A673 (cell line): ENCODE measurements around the gene PPM1N. TPM values are rescaled to one million over a fixed set of nuclear protein-coding genes. Genes with fewer than 3 reads are reported as not detected.

Experiments
- BruUV-seq: library from RNA; stranded (reverse); fragments of 400-500 nt; replicated peaks from 2 replicates; lab custom pipeline; 2021; lab: Mats Ljungman, UMichigan
- CTCF ChIA-PET: fragments of 300-600 bp; sonication (Branson Sonifier 250); formaldehyde crosslinking; loops from one replicate; lab custom pipeline; 2022; ENCODE audit warnings: antibody characterized with exemption; lab: Charles Lee
- POLR2A ChIA-PET: fragments of 300-600 bp; sonication (Branson Sonifier 250); formaldehyde crosslinking; loops from one replicate; lab custom pipeline; 2022; ENCODE audit warnings: antibody characterized with exemption; ENCODE audit not compliant: low non-redundant PET; lab: Charles Lee
- DNase-seq: peaks from one replicate; pipeline ENCODE4 v3.0.0-alpha.2; 2015; ENCODE audit warnings: low spot score
- H3K27ac ChIP-seq: fragments of 200-600 bp; sonication (generic); 2 replicates; pipeline ENCODE4 v1.5.1; 2016; ENCODE audit warnings: mixed run types, low read depth, mild to moderate bottlenecking, mixed read lengths, antibody characterized with exemption, low read length; ENCODE audit not compliant: poor library complexity, severe bottlenecking
- H3K27me3 ChIP-seq: fragments of 200-600 bp; sonication (generic); replicated peaks from 2 replicates; pipeline ENCODE4 v1.6.1; 2017; ENCODE audit warnings: mixed run types, low read depth, mild to moderate bottlenecking, mixed read lengths, antibody characterized with exemption, low read length; ENCODE audit not compliant: insufficient read depth, poor library complexity
- H3K36me3 ChIP-seq: fragments of 200-600 bp; sonication (generic); 2 replicates; pipeline ENCODE4 v1.6.1; 2016; ENCODE audit warnings: mixed run types, mild to moderate bottlenecking, mixed read lengths, antibody characterized with exemption, low read length; ENCODE audit not compliant: insufficient read depth, poor library complexity, severe bottlenecking
- H3K4me1 ChIP-seq: fragments of 200-600 bp; sonication (generic); 2 replicates; pipeline ENCODE4 v1.6.1; 2017; ENCODE audit warnings: mixed run types, mild to moderate bottlenecking, mixed read lengths, antibody characterized with exemption, low read length; ENCODE audit not compliant: insufficient read depth, poor library complexity, severe bottlenecking
- H3K4me3 ChIP-seq: fragments of 200-600 bp; sonication (generic); 2 replicates; pipeline ENCODE4 v1.5.1; 2016; ENCODE audit warnings: low read depth, mixed run types, mild to moderate bottlenecking, mixed read lengths, low read length; ENCODE audit not compliant: poor library complexity, severe bottlenecking
- H3K9me3 ChIP-seq: fragments of 200-600 bp; sonication (generic); 2 replicates; pipeline ENCODE4 v1.6.1; 2016; ENCODE audit warnings: mixed run types, low read depth, mild to moderate bottlenecking, mixed read lengths, antibody characterized with exemption, low read length; ENCODE audit not compliant: poor library complexity, severe bottlenecking
- EZH2 ChIP-seq: fragments of 200-600 bp; sonication (generic); IDR thresholded peaks from 2 replicates; pipeline ENCODE4 v1.6.1; 2017; ENCODE audit warnings: borderline replicate concordance, low read depth, mild to moderate bottlenecking, mixed read lengths, antibody characterized with exemption, low read length; ENCODE audit not compliant: poor library complexity, severe bottlenecking
- intact Hi-C: fragments of 100-400 bp; cut with micrococcal nuclease; formaldehyde crosslinking; loops from one replicate; pipeline ENCODE4 v1.10.0; 2022; ENCODE audit not compliant: unreplicated experiment
- total RNA-seq: library from RNA; stranded (reverse); gene quantifications from 2 replicates; pipeline ENCODE4 v1.2.3, GENCODE V29; 2021
- TF ChIP-seq, protein P1 (sequence below): fragments of 300-800, 200-600 bp; sonication (generic); conservative IDR thresholded peaks from 2 replicates; pipeline ENCODE4 v1.5.1; 2017; ENCODE audit warnings: low read depth, mild to moderate bottlenecking, antibody characterized with exemption, low read length, moderate library complexity, mixed read lengths

PPM1N gene
- total RNA-seq, 1 experiment from 2014 or later, result 0.80 TPM

DNA sequence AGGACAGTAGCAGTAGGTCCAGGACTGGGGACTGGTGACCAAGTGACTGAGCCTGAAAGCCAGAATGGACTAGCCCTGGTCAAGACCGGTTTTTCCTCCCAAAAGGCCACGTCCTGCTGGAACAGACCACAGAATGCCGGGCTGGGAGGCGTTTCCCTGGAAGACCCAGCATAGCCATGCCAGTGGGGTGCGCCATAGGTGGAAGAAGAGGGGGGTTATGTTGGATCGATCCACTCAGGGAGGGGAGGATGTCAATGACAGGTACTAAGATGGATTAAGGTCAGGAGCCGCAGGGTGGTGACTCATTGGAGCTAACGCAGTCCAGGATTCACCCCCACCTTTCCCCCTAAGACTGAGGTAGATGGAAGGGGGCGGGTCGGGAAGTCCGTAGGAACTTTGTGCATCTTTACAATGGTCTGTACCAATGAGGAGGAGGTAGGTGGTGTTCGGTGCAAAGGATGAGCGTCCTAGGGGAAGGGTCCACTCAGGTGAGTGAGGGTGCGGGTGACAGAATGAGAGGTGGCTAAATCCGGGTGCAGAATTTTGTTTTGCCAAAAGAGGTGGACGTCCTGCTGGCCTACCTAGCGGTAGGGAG is 30.0 kb downstream of the PPM1N start:
- H3K27me3 ChIP-seq, result no peaks in the 10 kb centered on the region
- H3K9me3 ChIP-seq, result peaks cover 9% of the 10 kb centered on the region
- peaks cover 7% of the 10 kb centered on the region for H3K4me1 ChIP-seq
- intact Hi-C loops, result no loop called here
- CTCF ChIA-PET, result no interaction called here
- H3K27ac ChIP-seq, result no peak overlapping the region
- POLR2A ChIA-PET, result interaction anchor here (0.6 kb wide), 1 partner anchor 149 kb away, joined by 3 read pairs; no protein-coding TSS in a partner anchor
- no TSS peak for BruUV-seq
- TF ChIP-seq, protein P1, sequence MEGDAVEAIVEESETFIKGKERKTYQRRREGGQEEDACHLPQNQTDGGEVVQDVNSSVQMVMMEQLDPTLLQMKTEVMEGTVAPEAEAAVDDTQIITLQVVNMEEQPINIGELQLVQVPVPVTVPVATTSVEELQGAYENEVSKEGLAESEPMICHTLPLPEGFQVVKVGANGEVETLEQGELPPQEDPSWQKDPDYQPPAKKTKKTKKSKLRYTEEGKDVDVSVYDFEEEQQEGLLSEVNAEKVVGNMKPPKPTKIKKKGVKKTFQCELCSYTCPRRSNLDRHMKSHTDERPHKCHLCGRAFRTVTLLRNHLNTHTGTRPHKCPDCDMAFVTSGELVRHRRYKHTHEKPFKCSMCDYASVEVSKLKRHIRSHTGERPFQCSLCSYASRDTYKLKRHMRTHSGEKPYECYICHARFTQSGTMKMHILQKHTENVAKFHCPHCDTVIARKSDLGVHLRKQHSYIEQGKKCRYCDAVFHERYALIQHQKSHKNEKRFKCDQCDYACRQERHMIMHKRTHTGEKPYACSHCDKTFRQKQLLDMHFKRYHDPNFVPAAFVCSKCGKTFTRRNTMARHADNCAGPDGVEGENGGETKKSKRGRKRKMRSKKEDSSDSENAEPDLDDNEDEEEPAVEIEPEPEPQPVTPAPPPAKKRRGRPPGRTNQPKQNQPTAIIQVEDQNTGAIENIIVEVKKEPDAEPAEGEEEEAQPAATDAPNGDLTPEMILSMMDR, result no peak
- TF ChIP-seq EZH2, result no peak
- peak; percentile 25 for DNase-seq
- H3K36me3 ChIP-seq, result peaks cover 21% of the 10 kb centered on the region
- H3K4me3 ChIP-seq, result peak overlapping the region; percentile 52

DNA sequence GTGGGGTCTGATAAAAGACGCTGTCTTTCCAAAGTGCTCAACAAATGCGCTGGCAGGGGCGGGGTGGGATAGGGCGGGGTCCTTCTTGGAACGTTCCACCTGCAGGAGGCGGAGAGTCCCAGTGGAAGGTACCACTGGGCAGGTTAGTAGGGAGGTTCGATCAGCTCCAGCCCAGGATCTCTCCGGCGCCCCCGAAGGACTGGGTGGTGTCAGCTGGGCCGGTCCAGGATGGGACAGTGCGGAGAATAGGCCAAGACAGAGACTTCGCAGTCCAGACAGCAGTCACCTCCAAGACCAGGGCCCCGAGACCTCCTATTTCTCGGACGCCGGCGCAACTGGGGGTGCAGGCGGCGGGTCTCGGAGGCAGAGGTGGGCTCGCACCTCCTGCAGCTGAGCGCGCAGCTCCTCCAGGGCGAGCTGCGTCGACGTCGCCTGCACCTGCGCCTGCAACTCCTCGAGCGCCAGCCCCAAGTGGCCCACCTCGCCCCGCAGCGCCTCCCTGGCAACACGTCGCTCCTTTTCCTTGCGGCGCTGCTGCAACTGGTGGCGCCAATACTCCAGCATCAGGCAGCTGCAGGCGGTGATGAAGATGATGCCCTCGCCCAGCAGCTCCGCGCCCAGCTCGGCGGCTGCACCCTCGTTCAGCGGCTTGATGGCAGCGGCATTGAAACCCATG is 30.6 kb downstream of the PPM1N start:
- TF ChIP-seq, protein P1, result peak; percentile 31
- TF ChIP-seq EZH2, result no peak
- peak; percentile 75 for DNase-seq
- H3K27me3 ChIP-seq, result no peaks in the 10 kb centered on the region
- no peak overlapping the region for H3K27ac ChIP-seq
- H3K4me1 ChIP-seq, result peaks cover 7% of the 10 kb centered on the region
- POLR2A ChIA-PET, result no interaction called here
- peaks cover 9% of the 10 kb centered on the region for H3K9me3 ChIP-seq
- CTCF ChIA-PET, result interaction anchor here (0.6 kb wide), 1 partner anchor 110 kb away, joined by 15 read pairs; the partner anchor contains the start of gene EML2
- intact Hi-C loops, result no loop called here
- peak overlapping the region; percentile 52 for H3K4me3 ChIP-seq
- no TSS peak for BruUV-seq
- H3K36me3 ChIP-seq, result peaks cover 15% of the 10 kb centered on the region

DNA sequence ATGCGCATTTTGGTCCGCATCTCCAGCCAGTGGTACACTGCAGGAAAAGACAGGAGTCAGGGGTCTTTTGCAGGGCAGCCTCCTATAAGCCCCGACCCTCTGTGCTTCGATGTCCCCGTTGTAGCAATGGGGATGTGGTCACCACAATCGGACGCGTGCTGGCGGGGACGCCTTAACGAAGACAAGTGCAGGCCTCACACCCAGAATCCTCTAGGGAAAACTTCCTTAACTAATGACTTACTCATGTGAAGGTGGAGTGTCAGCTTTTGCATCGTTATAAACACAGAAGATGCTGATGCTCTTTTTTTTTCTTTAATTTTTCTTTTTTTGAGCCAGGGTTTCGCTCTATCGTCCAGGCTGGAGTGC is 31.2 kb downstream of the PPM1N start:
- no TSS peak for BruUV-seq
- ChIA-PET CTCF (no interaction called here), POLR2A (no interaction called here)
- DNase-seq, result no peak
- Histone ChIP-seq H3K36me3 (peaks cover 10% of the 10 kb centered on the region), H3K9me3 (peaks cover 9% of the 10 kb centered on the region), H3K27ac (no peak overlapping the region), H3K4me1 (peaks cover 7% of the 10 kb centered on the region), H3K27me3 (no peaks in the 10 kb centered on the region), H3K4me3 (peak overlapping the region; percentile 52)
- intact Hi-C loops, result no loop called here
- no peak for TF ChIP-seq EZH2
- TF ChIP-seq, protein P1, result no peak
